SK-N-MC (cell line): Measurements from ENCODE around the gene ANKRD13C.

Experiments used
- DNase-seq: peaks from one replicate; pipeline ENCODE4 v3.0.0-alpha.2; 2011; ENCODE audit warnings: low read depth, low spot score
- H3K27ac ChIP-seq: fragments of 200-600 bp; sonication (generic); 2 replicates; pipeline ENCODE4 v1.5.1; 2016; ENCODE audit warnings: mixed run types
- H3K36me3 ChIP-seq: fragments of 200-600 bp; sonication (generic); 2 replicates; pipeline ENCODE4 v1.6.1; 2017; ENCODE audit warnings: antibody characterized with exemption, low read length, mixed read lengths; ENCODE audit not compliant: insufficient read depth
- H3K4me3 ChIP-seq: fragments of 200-600 bp; sonication (generic); 2 replicates; pipeline ENCODE4 v1.5.1; 2016
- H3K9ac ChIP-seq: fragments of 200-600 bp; sonication (generic); 2 replicates; pipeline ENCODE4 v1.8.0; 2017; ENCODE audit warnings: mixed run types, mixed read lengths; ENCODE audit not compliant: insufficient read length
- H3K9me3 ChIP-seq: fragments of 200-600 bp; sonication (generic); 2 replicates; pipeline ENCODE4 v1.6.1; 2017; ENCODE audit warnings: low read depth, mild to moderate bottlenecking, antibody characterized with exemption, low read length, moderate library complexity, mixed read lengths
- EZH2 ChIP-seq: fragments of 200-600 bp; sonication (generic); IDR thresholded peaks from one replicate; pipeline ENCODE4 v1.6.1; 2017; ENCODE audit warnings: antibody characterized with exemption
- FOXP2 ChIP-seq: optimal IDR thresholded peaks from 2 replicates; pipeline ENCODE3; 2011; ENCODE audit warnings: mild to moderate bottlenecking, moderate library complexity; ENCODE audit not compliant: insufficient read depth; ENCODE audit errors: extremely low read length, control extremely low read depth
- POLR2AphosphoS5 ChIP-seq: IDR thresholded peaks from 2 replicates; pipeline ENCODE4 v1.6.1; 2012; ENCODE audit warnings: mild to moderate bottlenecking, low read depth, low read length, borderline replicate concordance

ANKRD13C gene

DNA sequence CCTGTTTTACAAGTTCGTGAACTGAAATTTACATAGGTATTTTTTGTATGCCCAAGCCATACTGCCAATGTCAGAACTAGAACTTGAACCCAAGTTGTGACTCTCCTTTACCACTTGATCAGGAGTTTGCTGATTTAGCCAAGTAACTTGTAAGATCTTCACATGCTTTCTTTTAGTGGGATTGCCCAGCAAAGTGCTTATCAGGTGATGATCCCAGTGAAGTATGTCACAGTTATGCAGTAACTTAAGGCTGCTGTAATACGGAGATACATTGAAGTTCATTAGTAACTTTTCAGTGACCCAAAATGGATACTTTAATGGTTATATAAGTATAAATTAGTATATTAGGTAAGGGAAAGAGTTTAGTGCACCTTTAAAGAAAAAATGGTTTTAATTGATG lies 129.6 kb downstream of the ANKRD13C start:
- Histone ChIP-seq H3K9me3 (no peaks in the 10 kb centered on the region), H3K9ac (no peak overlapping the region), H3K36me3 (peaks cover 73% of the 10 kb centered on the region), H3K4me3 (no peak overlapping the region), H3K27ac (no peak overlapping the region)
- no peak for TF ChIP-seq FOXP2
- no peak for TF ChIP-seq EZH2
- TF ChIP-seq POLR2AphosphoS5: no peak
- no peak for DNase-seq

DNA sequence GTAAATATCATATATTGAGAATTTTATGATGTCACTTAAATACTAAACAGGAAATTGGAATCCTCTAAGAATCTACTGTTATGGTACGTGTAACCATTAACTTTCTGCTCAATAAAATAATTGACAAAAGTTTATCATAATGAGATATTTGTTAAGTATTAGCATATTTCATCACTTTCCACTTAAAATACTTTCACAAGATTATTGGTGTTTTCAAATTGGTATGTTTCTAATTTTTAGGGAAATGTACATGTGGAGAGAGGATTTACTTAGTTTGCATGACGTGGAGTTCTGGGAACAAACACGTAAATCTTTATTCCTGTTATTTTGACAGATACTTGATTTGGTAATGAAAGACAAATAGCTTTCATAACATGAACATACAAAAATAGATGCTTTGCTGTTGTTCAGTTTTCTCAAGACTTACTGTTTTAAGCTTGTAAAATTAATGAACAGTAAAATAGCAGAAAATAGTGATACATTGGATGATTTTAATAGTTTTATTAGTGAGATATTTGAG lies 131.7 kb downstream of the ANKRD13C start:
- H3K9ac ChIP-seq: peak overlapping the region; percentile 99

DNA sequence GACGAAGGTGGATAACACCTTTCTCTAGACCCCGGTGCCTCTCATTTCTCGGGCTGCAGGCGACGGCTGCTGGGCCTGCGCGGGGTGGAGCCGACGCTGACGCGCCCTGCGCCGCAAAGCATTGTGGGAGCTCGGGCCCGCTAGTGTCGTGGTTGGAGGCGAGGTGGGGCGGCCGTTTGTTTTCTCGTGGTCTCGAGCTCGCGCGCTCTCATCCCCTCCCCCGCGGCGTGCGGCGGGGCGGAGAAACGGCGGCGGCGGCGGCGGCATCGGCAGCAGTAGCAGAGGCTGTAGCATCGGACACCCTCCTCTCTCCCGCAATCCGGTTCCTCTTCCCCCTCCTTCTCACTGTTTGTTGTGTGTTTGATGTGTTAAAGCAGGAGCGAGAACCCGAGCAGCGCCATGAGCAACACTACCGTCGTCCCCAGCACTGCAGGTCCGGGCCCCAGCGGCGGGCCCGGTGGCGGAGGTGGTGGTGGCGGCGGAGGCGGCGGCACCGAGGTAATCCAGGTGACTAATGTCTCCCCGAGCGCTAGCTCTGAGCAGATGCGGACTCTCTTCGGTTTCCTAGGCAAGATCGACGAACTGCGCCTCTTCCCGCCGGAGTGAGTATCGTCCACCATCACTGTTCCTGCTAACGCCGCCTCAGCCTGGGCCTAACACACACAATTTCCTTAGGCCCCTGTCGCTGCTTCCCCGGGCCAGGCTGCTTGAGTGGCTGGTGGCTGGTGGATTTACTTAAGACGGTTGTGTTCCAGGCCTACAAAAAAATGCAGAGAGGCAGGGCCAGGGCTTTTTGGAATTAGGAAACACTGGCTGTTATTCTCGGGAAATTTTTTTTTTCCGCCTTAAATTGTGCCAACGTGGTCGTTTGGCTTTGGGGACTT lies 133.0 kb downstream of the ANKRD13C start, which contains the start of gene SRSF11:
TSS of gene SRSF11 (plus strand) at position 143 of the 884 bp plus-strand sequence. CDS start at position 400, 257 bp downstream.
- Histone ChIP-seq H3K36me3 (peaks cover 43% of the 10 kb centered on the region), H3K4me3 (peak within 1 kb of the TSS; percentile 91), H3K9me3 (no peaks in the 10 kb centered on the region), H3K9ac (peak within 1 kb of the TSS; percentile 99), H3K27ac (peak within 1 kb of the TSS; percentile 94)
- TF ChIP-seq POLR2AphosphoS5 (peak; percentile 94), FOXP2 (peak; percentile 44), EZH2 (no peak)
- DNase-seq: peak; percentile 64

More for the DNA sequence above, 131.7 kb downstream of the ANKRD13C start:
- Histone ChIP-seq H3K36me3 (peaks cover 51% of the 10 kb centered on the region), H3K27ac (no peak overlapping the region), H3K4me3 (peak overlapping the region; percentile 91), H3K9me3 (no peaks in the 10 kb centered on the region)
- TF ChIP-seq FOXP2: no peak
- TF ChIP-seq POLR2AphosphoS5: no peak
- no peak for TF ChIP-seq EZH2
- DNase-seq: no peak

DNA sequence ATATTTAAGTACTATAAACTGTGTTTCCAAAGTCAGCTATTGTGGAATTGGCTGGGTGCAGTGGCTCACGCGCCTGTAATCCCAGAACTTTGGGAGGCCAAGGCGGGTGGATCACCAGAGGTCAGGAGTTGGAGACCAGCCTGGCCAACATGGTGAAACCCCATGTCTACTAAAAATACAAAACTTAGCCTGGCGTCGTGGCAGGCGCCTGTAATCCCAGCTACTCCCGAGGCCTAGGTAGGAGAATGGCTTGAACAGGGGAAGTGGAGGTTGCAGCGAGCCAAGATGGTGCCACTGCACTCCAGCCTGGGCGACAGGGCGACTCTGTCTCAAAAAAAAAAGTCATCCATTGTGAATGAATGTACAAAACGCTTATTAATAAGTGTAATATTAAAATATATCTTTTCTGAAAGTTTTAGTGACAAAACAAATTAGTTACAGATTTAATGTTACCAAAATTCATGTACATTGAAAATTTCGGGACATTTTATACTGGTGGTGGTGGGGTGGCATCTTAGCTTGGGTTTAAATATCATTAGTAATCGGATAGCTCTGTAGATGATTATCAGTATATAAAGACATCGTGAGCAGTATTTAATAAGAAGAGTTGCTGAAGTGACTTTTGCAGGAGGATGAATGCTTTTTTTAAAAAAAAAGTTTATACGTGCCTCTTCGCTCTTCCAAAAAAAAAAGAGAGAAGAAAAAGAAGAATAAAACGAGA lies 133.8 kb downstream of the ANKRD13C start:
- Histone ChIP-seq H3K9me3 (no peaks in the 10 kb centered on the region), H3K27ac (peak overlapping the region; percentile 94), H3K36me3 (peaks cover 50% of the 10 kb centered on the region), H3K9ac (peak overlapping the region; percentile 99), H3K4me3 (peak overlapping the region; percentile 91)
- TF ChIP-seq POLR2AphosphoS5 (no peak), EZH2 (no peak), FOXP2 (no peak)
- no peak for DNase-seq

DNA sequence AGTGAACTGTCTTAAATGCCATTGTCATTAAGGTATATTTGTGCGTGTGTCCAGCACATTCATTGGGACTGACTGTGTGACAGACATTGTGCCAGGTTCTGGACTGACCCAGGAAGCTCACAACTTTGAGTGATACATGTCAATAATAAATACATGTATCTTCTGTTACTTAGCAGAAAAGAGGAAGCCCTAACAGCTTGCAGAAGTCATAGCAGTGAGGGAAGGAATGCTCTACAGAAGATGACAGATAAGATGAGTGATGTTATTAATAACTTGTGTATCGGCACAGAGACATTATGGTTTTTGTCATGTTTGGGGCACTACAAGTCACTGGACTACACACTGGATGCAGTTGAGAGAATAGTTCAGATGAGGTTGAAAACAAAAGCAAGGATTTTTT lies 134.5 kb downstream of the ANKRD13C start:
- no peaks in the 10 kb centered on the region for H3K9me3 ChIP-seq
- TF ChIP-seq FOXP2 (no peak), POLR2AphosphoS5 (no peak), EZH2 (no peak)
- H3K4me3 ChIP-seq: no peak overlapping the region
- no peak overlapping the region for H3K9ac ChIP-seq
- DNase-seq: no peak
- H3K27ac ChIP-seq: peak overlapping the region; percentile 94; the same call in 1 of the 2 replicates
- H3K36me3 ChIP-seq: peaks cover 50% of the 10 kb centered on the region

DNA sequence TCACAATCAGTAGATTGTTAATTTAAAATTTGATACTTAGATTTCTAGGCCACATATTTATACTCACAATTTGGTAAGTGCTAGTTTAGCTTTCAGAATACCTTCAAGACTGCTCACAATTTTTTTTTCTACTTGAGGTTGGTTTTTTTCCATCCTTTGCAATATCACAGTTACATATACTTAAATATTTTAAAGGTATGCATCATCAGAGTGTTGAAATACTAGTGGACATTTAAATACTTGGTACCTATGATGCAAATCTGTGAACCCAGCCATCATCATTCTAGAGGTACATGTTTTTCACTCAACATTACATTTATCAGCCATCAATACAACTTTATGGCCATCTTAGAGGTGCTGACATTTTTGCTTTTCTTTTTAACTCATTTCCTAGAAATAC lies 143.0 kb downstream of the ANKRD13C start:
- DNase-seq: no peak
- Histone ChIP-seq H3K36me3 (peaks cover 52% of the 10 kb centered on the region), H3K4me3 (no peak overlapping the region), H3K9me3 (no peaks in the 10 kb centered on the region), H3K27ac (no peak overlapping the region), H3K9ac (no peak overlapping the region)
- no peak for TF ChIP-seq EZH2
- TF ChIP-seq FOXP2: no peak
- TF ChIP-seq POLR2AphosphoS5: no peak

DNA sequence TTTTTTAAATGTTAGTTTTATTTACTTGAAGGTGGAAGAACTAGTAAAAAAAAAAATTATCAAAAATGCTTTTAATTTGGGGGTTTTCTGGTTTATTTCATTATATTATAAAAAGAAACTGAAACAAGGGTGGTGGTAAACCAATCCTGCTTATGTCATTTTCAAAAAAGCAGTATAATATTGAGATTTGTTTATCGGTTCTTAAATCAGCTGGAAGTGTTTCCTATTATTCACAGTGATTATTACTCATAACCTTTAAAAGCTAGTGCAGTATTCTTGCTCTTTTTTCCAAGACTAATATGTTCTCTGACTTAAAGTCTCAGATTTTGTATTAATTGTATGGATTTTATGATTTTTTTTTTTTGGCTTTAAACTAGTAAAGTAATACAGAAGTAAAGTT lies 143.7 kb downstream of the ANKRD13C start:
- no peak for DNase-seq
- Histone ChIP-seq H3K9ac (no peak overlapping the region), H3K9me3 (no peaks in the 10 kb centered on the region), H3K27ac (no peak overlapping the region), H3K4me3 (no peak overlapping the region), H3K36me3 (peaks cover 46% of the 10 kb centered on the region)
- TF ChIP-seq FOXP2 (no peak), POLR2AphosphoS5 (no peak), EZH2 (no peak)
